Left lung (tissue), 10 donors: ENCODE results near the gene ZNF526. TPM values are rescaled to one million over a fixed set of nuclear protein-coding genes. Genes with fewer than 3 reads are reported as not detected.

Source experiments
- ATAC-seq: fragments of 200-7000 bp; cut with Tn5 transposase; one replicate; pipeline ENCODE4 v1.9.1; 2020; ENCODE audit warnings: moderate library complexity
- DNase-seq, 4 donors: peaks; one replicate each; pipeline ENCODE4 v3.0.0-alpha.2; 2013 to 2020
- H3K27ac ChIP-seq, 2 donors: fragments of 200-600 bp; sonication (generic) in 1 of 2; one replicate each; pipeline versions ENCODE4 v1.5.0 to v1.8.0; 2020 to 2021
- H3K27me3 ChIP-seq, 2 donors: fragments of 200-600 bp; sonication (generic) in 1 of 2; one replicate each; pipeline versions ENCODE4 v1.5.0 to v1.8.0; 2020 to 2021
- H3K36me3 ChIP-seq, 2 donors: fragments of 200-600 bp; sonication (generic) in 1 of 2; one replicate each; pipeline versions ENCODE4 v1.5.0 to v1.8.0; 2020 to 2021
- H3K4me1 ChIP-seq, 2 donors: fragments of 200-600 bp; one replicate each; pipeline ENCODE4 v1.8.0; 2021
- H3K4me3 ChIP-seq, 2 donors: fragments of 200-600 bp; sonication (generic) in 1 of 2; one replicate each; pipeline versions ENCODE4 v1.5.0 to v1.8.0; 2020 to 2021; ENCODE audit warnings: mild to moderate bottlenecking in 1 of 2
- H3K9me3 ChIP-seq, 2 donors: fragments of 200-600 bp; sonication (generic) in 1 of 2; one replicate each; pipeline versions ENCODE4 v1.5.0 to v1.8.0; 2020 to 2021
- CTCF ChIP-seq, 2 donors: fragments of 200-600 bp; sonication (generic) in 1 of 2; IDR thresholded peaks; one replicate each; pipeline versions ENCODE4 v1.5.0 to v1.8.0; 2021; ENCODE audit warnings: antibody characterized with exemption in 2 of 2
- intact Hi-C, 2 donors: fragments of 100-400 bp; cut with DNase I; formaldehyde crosslinking; loops; one replicate each; pipeline versions ENCODE4 v1.11.2 to v1.14.2; 2022
- polyA plus RNA-seq, 6 donors: library from polyadenylated mRNA; unstranded; fragments of 120-200 nt; gene quantifications; one replicate each; pipeline ENCODE4 v1.2.1, GENCODE V29; 2013; ENCODE audit not compliant: insufficient read length in 6 of 6
- total RNA-seq, 2 donors: library from RNA; stranded (reverse); fragmentation: NEBNext Ultra II Directional; extraction: Animal tissue kit (Norgen Biotek cat#: 25700); gene quantifications; one replicate each; pipeline ENCODE4 v1.2.1, GENCODE V29; 2021
- donor health status: DM: no; HTN: yes; CAD: no.
- donor health status: DM: no; HTN: no; CAD: no.

ZNF526 gene
- total and polyA plus RNA-seq, 8 donors = 8.1 to 12.7 (median 9.1) TPM

- intact Hi-C loops = no loop called here
- Histone ChIP-seq H3K27me3 (no peaks in the 10 kb centered on the region), H3K4me3 (peak overlapping the region; percentile 39 to 60), H3K4me1 (peaks cover 10 to 39% of the 10 kb centered on the region in 2 donors), H3K36me3 (peaks cover 0 to 31% of the 10 kb centered on the region in 2 donors), H3K9me3 (no peaks in the 10 kb centered on the region), H3K27ac (peak overlapping the region; percentile 86 to 92)
- DNase-seq = peak in 2 of 4 donors; percentile 35 to 77
- no peak for TF ChIP-seq CTCF (IDR thresholded peaks at IDR 0.05)
- ATAC-seq = no peak
Measured at GRCh38 chr19:42269478-42270345, 49.6 kb downstream of the ZNF526 start.

- Histone ChIP-seq H3K36me3 (peaks cover 0 to 39% of the 10 kb centered on the region in 2 donors), H3K27me3 (no peaks in the 10 kb centered on the region), H3K9me3 (no peaks in the 10 kb centered on the region), H3K27ac (peak overlapping the region; percentile 86 to 92), H3K4me1 (peaks cover 17 to 46% of the 10 kb centered on the region in 2 donors), H3K4me3 (peak overlapping the region; percentile 39 to 60)
- intact Hi-C loops = no loop called here
- TF ChIP-seq CTCF (IDR thresholded peaks at IDR 0.05) = no peak
- ATAC-seq (peak; percentile 0), DNase-seq (peak in 3 of 4 donors; percentile 46 to 82 (median 66))
Measured at GRCh38 chr19:42270346-42271044, 50.4 kb downstream of the ZNF526 start.

- H3K36me3 ChIP-seq = peaks cover 0 to 43% of the 10 kb centered on the region in 2 donors
Measured at GRCh38 chr19:42271045-42271419, 50.9 kb downstream of the ZNF526 start.

GRCh38 chr19:42271861-42272534 is 51.9 kb downstream of the ZNF526 start:
- DNase-seq = peak in 2 of 4 donors; percentile 34 to 75
- H3K27ac ChIP-seq = no peak overlapping the region
- no peak for TF ChIP-seq CTCF (IDR thresholded peaks at IDR 0.05)

More at GRCh38 chr19:42271045-42271419, 50.9 kb downstream of the ZNF526 start:
- ATAC-seq = no peak
- H3K4me3 ChIP-seq = peak overlapping the region; percentile 39 to 60
- intact Hi-C loops = no loop called here
- DNase-seq = peak in 1 of 4 donors; percentile 34
- no peaks in the 10 kb centered on the region for H3K27me3 ChIP-seq
- peak overlapping the region; percentile 86 to 92 for H3K27ac ChIP-seq
- no peaks in the 10 kb centered on the region for H3K9me3 ChIP-seq
- peaks cover 18 to 52% of the 10 kb centered on the region in 2 donors for H3K4me1 ChIP-seq
- TF ChIP-seq CTCF (IDR thresholded peaks at IDR 0.05) = no peak

More at GRCh38 chr19:42271861-42272534, 51.9 kb downstream of the ZNF526 start:
- Histone ChIP-seq H3K4me1 (peaks cover 20 to 61% of the 10 kb centered on the region in 2 donors), H3K36me3 (peaks cover 0 to 43% of the 10 kb centered on the region in 2 donors), H3K27me3 (no peaks in the 10 kb centered on the region), H3K4me3 (no peak overlapping the region), H3K9me3 (no peaks in the 10 kb centered on the region)
- ATAC-seq = no peak
- intact Hi-C loops = no loop called here
